GM13977 (cell line): Measurements from ENCODE around the gene CEP97.
"Not testable (repeated sequence)": the region's sequence is repeated elsewhere in the genome, so short reads cannot be mapped to it uniquely, and the experiment has no call there.

Experiments
- DNase-seq: peaks from one replicate; pipeline ENCODE4 v3.0.0; 2012; ENCODE audit warnings: low spot score
- in situ Hi-C: fragments of 300-500 bp; cut with MboI; formaldehyde crosslinking; loops from one replicate; pipeline ENCODE4 v1.12.0; 2022; ENCODE audit warnings: low sequenced_read_pairs, low pct_unique_long_range_greater_than_20kb, mixed read lengths, inconsistent platforms; ENCODE audit not compliant: unreplicated experiment
- TF ChIP-seq, protein P1 (sequence below): IDR thresholded peaks from 2 replicates; pipeline ENCODE4 v1.5.1; 2012; ENCODE audit warnings: mild to moderate bottlenecking, control low read depth; ENCODE audit not compliant: insufficient read depth; ENCODE audit errors: extremely low read depth, missing control alignments

Gene CEP97, protein sequence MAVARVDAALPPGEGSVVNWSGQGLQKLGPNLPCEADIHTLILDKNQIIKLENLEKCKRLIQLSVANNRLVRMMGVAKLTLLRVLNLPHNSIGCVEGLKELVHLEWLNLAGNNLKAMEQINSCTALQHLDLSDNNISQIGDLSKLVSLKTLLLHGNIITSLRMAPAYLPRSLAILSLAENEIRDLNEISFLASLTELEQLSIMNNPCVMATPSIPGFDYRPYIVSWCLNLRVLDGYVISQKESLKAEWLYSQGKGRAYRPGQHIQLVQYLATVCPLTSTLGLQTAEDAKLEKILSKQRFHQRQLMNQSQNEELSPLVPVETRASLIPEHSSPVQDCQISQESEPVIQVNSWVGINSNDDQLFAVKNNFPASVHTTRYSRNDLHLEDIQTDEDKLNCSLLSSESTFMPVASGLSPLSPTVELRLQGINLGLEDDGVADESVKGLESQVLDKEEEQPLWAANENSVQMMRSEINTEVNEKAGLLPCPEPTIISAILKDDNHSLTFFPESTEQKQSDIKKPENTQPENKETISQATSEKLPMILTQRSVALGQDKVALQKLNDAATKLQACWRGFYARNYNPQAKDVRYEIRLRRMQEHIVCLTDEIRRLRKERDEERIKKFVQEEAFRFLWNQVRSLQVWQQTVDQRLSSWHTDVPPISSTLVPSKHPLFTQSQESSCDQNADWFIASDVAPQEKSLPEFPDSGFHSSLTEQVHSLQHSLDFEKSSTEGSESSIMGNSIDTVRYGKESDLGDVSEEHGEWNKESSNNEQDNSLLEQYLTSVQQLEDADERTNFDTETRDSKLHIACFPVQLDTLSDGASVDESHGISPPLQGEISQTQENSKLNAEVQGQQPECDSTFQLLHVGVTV

DNA sequence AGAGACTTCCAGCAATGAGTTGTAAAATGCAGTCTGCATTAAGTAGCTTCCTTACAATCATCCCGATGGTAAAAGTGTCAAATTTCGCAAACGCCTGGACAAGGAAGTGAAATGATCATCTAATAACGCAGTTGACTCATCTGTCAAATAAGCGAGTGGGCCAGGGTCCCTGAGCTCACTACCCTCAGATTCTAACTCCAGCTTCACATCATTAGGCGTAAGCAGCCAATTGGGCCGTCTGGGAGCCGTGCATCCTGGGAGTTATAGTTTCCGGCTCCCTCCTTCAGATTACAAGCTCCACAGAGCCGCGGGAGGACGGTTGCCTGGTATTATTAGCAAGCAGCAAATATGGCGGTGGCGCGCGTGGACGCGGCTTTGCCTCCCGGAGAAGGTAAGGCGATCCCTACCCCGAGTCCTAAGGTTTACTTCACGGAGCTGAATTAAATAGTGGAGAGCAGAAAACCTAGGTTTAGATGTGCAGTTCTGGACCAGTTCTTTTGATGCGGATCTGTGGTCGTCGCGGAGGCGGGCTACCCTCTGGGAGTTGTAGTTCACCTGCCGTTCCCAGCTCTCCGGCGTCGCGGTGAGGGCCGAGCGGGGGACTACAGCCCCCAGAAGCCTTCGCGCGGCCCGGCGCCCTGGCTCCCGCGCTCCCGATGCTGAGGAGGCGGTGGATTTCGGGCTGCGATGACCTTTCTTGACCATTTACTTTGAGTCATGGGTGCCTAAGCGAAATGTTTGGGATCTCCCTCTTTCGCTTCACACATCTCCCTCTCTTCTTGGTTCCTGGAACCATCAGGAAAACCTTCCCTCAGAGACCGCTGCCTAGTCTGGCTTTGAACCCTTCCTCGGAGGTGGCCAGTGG lies at the start of gene CEP97:
Gene CEP97 (plus strand): TSS at position 286 of the 865 bp plus-strand sequence. CDS start 63 bp downstream, at position 349.
- in situ Hi-C loops, result no loop called here
- TF ChIP-seq, protein P1, sequence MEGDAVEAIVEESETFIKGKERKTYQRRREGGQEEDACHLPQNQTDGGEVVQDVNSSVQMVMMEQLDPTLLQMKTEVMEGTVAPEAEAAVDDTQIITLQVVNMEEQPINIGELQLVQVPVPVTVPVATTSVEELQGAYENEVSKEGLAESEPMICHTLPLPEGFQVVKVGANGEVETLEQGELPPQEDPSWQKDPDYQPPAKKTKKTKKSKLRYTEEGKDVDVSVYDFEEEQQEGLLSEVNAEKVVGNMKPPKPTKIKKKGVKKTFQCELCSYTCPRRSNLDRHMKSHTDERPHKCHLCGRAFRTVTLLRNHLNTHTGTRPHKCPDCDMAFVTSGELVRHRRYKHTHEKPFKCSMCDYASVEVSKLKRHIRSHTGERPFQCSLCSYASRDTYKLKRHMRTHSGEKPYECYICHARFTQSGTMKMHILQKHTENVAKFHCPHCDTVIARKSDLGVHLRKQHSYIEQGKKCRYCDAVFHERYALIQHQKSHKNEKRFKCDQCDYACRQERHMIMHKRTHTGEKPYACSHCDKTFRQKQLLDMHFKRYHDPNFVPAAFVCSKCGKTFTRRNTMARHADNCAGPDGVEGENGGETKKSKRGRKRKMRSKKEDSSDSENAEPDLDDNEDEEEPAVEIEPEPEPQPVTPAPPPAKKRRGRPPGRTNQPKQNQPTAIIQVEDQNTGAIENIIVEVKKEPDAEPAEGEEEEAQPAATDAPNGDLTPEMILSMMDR, result no peak
- peak; percentile 79 for DNase-seq

DNA sequence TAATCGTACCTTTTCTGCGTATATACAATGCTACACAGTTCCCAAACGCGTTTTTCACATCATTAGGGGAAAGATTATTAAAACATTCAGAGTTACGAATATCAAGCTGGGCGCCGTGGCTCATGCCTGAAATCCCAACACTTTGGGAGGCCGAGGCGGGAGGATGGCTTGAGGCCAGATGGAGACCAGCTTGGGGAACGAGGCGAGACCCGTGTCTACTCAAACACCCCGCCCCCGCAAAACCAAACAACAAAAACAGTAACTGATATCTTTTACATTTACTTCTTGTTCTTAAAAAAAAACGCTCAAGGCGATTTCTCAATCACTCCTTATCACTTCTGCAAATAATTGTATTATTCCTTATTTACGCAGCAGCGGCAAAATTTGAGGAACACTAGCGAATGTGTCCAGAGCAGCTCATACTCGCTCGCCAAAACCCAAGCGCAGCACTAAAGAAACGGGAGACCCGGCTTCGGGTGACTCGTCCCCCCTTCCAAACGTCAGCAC lies 48.7 kb upstream of the CEP97 start:
- TF ChIP-seq, protein P1, result no peak
- in situ Hi-C loops, result loop anchor here (25.0 kb wide), 1 partner anchor 862 kb away; no protein-coding TSS in a partner anchor
- DNase-seq, result no peak

- TF ChIP-seq, protein P1, result no peak
- peak; percentile 95 for DNase-seq
- in situ Hi-C loops, result loop anchor here (25.0 kb wide), 1 partner anchor 861 kb away; no protein-coding TSS in a partner anchor
These were observed 48.1 kb upstream of the CEP97 start for GRCh38 chr3:101676216-101676764.

- DNase-seq, result peak; percentile 97
- TF ChIP-seq, protein P1, result peak; percentile 38
These were observed 47.5 kb upstream of the CEP97 start, which contains the start of gene ZBTB11 for GRCh38 chr3:101676765-101677435. Gene ZBTB11, minus strand, starts transcription at chr3:101677132. Its CDS starts 218 bp downstream, at chr3:101676914.

GRCh38 chr3:101677436-101678286 lies 46.8 kb upstream of the CEP97 start:
- in situ Hi-C loops, result loop anchor here (25.0 kb wide), 1 partner anchor 860 kb away; no protein-coding TSS in a partner anchor
- TF ChIP-seq, protein P1, result no peak
- no peak for DNase-seq

More at GRCh38 chr3:101676765-101677435, 47.5 kb upstream of the CEP97 start, which contains the start of gene ZBTB11:
- in situ Hi-C loops, result loop anchor here (25.0 kb wide), 1 partner anchor 860 kb away; no protein-coding TSS in a partner anchor

DNA sequence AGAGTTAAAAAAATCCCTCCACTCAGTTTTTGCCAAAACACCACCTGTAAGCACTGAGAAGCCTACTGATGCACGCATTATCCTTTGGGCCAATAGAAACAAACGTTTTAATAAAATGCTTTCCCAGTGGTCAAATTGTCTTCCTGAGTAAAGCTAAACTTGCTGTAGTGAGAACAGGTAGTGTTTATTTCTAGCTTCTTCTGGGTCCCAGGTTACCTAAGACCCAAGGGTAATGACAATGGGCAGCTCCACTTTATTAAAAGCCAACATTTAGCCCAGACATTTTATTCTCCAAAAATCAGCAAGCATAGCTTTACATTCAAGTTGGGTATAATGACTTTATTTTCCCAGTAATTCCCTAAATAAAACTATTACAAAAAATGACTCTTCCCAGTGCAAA lies 45.6 kb upstream of the CEP97 start:
- in situ Hi-C loops, result loop anchor here (25.0 kb wide), 1 partner anchor 858 kb away; no protein-coding TSS in a partner anchor
- DNase-seq, result not testable (repeated sequence)
